GM15510 (cell line): ENCODE data around the gene TELO2.

ENCODE experiments used
- POLR2A ChIP-seq: IDR thresholded peaks from 3 replicates; pipeline ENCODE4 v1.6.1; 2011; ENCODE audit warnings: borderline replicate concordance; ENCODE audit not compliant: insufficient read length; ENCODE audit errors: extremely low read depth

The TELO2 gene

DNA sequence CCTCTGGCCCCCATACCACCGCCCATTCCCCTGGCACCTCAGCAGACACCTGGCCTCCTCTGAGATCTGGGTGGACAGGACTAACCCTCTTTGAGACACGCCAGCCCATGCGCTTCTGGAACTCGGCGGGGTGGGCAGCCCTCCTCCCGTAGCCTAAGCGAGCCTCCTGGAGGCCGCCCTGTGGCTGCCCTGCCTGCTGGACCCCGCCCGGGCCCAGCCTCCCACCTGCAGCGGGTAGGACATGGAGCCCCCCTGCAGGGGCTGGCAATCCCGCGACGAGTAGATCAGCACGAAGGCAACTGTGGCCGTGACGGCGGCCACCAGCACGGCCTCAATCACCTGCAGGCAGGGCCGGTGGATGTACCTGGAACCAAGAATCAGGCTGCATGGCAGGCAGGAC is 40.6 kb upstream of the TELO2 start:
- TF ChIP-seq POLR2A, result no peak

DNA sequence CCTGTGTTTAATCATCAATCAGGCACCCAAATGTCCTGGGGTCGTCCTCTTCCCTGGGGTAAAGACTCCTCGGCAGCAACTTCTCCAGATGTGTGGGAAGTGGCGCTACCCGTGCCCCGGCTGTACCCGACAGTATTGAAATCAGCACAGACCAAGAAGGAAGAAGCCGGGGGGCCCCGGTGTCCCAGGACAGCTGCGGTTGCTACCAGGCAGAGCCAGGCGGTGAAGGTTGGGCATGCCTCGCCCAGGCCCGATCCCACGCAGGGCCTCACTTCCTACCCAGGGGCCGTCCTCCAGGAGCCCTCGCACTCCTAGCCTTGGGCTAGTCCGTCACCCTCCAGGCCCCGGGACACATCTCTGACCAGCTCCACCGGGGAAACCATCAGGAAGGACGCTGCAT is 39.8 kb upstream of the TELO2 start:
- TF ChIP-seq POLR2A, result no peak

DNA sequence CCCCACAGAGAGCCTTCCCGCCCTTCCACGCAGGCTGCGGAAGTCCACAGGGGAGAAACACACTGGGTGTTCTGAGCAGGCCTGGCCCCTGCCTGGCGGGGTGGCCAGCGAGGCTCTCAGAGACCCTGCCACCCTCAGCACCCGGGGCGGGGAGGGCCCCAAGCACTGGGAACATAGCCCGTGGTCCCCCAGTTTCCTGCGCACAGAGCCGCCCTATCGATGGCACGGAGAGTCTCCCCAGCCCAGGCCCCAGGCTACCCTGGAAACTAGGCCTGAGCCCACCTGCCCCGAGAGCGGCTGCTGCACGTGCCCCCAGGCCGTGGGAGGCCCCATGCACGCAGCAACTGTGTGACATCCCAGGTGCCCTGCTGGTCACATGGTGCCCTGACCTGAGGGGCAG is 38.6 kb upstream of the TELO2 start:
- TF ChIP-seq POLR2A, result no peak

DNA sequence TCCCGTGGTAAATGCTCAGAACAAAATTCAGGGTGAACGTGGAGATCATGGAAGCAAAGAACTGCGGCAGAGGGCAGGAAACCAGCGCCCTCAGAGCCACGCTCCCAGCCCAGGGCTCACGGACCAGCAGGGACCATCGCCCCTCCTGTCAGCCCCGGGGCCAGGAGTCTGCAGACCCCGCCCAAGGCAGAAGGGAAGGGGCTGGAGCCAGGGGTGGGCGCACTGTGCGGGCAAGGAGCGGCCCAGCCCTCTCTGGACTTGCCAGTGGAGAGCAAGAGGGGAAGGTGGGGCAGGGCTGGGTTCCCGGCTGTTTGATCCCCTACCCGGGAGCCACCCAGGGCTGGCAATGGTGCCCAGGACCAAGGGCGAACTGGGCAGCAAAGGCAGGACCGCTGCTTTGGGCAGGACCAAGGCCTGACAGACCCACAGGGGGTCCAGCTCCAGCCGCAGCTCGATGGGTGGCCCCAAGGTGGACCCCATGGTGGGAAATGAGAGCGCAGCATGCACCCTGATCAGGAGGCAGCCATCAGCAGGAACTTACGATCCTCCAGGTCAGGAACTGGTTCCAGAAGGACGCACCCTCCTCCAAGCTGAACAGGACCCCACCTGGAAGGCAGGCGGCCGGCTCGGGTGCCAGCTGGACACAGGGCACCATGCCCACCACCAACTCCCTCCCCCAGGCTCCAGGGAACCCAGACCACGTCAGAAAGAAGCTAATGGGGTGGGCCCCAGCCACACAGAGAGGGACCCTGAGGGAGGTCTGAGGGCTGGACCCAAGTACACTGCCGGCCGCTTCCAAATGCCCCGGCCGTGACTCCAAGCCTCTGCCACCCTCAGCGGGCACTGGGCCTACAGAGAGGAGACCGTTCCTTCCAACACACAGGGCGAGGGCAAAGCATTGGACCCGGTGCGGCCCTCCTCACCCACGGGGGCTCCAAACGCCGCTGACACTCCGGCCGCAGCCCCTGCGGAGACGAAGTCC is 37.7 kb upstream of the TELO2 start:
- no peak for TF ChIP-seq POLR2A

DNA sequence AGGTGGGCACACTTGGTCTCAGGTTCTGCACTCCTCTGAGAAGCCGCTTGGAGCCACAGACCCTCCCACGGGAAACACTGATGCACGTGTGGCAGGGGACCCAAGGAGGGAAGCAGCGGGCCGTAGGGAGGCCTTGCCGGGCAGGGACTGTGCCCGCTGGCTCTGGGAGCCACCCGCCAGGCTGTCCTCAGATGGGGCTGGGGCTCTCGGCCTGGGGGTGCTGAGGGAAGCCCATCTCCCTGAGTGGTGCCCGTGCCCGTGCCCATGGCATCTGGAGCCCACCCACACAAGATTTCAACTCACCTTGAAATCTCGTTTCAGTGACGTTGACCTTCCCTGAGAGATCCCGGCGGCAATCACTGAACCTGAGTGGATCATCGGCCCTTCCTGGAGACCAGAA is 36.2 kb upstream of the TELO2 start:
- TF ChIP-seq POLR2A, result no peak

DNA sequence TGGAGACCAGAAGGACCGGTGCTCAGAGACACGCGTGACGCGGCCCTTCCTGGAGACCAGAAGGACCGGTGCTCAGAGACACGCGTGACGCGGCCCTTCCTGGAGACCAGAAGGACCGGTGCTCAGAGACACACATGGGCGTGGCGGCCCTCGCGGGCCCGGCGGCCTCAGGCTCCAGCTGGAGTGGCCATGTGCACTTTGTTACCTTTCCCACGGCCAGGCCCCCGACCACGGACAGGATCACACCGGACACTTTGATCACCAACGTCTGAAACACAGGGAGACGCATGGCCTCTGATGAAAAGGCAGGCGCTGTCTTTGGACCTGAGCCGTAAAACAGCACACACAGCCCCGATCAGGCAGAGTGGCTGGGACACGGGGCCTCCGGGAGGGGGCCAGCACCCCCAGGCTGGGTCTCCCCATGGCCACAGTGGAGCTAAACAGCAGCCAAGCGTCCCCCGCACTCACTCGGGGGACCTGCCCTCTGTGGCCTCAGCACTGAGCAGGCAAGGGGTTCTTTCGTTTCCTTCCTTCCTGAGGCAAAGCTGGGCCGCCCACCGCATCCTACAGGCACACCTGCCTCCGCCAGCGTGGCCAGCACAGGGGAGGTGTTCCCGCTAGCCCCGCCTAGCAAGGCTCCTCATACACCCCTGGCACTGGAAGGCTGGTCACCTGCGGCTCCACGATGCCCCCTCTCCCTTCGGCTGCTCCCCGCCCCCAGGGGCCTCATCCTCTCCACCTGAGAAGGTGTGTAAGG is 35.5 kb upstream of the TELO2 start:
- no peak for TF ChIP-seq POLR2A

DNA sequence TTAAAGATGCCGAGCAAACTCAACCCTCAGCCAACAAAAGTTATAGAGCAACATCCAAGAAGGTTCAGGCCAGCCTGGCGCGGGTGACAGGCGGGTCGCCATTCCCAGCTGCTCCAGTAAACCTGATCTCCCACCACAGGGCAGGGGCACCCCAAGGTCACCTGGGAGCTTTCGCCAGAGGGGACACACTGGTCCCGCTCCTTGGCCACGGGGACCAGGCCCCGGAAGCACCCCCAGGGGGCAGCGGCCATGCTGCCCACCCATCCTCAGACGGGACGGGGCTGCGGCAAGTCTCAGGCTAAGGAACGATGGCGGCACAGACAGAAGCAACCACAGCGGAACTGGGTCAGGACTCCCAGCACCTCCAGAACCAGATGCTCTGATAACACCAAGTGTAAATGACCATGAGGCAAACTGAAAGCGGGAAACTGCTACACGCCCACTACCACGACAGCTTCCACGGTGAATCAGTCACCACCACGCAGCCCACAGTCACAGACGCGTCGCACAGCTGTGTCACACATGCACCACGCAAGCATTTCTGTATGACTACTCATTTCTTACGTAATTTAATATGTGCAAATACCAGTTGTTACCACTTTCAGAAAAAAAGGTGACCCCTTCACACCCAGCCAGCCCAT is 34.7 kb upstream of the TELO2 start:
- TF ChIP-seq POLR2A, result no peak

DNA sequence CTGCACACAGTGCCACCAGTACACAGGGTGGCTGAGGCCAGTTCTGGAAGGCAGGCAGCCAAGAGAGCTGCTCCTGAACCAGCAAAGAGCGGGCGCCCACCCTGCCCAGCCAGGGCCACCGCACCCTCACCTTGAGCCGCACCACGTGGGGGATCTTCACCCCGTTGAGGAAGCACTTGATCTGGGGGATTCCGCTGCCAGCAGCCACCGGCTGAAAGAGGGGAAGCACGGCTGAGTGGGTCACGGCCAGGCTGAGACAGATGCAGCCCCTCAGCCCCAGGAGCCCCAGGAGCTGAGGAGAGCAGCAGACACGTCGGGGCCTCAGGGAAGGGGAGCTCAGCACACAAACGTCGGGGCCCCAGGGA is 34.2 kb upstream of the TELO2 start:
- TF ChIP-seq POLR2A, result no peak

DNA sequence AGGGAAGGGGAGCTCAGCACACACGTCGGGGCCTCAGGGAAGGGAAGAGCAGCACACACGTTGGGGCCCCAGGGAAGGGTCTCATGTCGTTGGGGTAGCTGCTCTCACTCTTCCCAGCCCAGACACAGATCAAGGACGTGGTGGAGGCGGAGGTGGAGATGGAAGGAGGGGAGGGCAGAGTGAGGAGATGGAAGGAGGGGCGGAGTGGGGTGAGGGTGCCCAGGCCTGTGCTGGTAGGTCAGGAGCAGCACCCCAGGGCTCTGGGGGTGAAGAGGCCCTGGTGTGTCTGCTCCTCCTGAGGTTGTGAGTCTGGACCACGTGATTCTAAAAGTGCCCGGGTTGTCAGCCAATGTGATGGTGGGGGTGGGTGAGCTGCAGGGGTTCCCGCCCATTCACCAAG is 33.2 kb upstream of the TELO2 start:
- TF ChIP-seq POLR2A, result no peak

DNA sequence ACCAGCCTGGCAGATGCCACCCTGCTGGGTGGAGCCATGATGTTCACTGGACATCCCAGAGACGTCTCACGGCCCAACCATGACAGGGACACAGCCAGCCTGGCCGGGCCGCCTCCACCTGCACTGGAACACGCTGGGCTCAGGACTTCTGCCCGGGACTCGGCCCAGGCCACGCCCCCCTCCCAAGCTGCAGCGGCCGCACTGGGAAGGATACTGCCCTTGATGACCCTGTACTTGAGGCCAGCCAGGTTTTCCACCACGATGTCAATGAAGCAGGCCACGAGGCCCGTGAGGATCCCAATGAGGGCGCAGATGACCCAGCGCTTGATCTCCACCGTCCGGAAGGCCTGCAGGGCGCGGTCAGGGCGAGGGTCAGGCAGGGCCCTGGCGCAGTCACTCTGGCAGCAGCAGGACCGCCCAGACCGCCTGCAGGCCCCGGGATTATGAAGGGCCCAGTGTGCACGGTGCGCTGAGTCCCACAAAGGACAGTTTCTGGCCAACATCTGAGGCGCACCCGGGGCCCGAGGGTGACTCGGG is 32.5 kb upstream of the TELO2 start:
- no peak for TF ChIP-seq POLR2A

DNA sequence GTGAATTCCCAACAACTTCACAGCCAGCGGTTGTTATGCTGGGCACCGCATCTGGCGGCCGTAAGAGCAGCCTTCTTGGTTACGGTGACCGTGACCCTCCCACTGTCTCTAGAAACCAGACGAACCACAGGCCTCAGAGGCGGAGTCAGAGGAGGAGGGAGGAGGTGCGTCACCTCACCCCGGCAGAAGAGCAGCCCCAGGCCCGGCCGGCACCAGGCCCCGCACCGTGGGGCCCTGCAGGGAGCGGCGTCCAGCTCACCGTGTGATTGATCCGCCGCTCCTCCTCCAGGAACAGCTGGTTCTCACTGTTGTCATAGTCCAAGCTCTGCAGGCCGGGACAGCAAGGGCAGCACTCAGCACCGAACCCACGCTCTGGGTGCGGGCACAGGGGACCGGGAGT is 32.0 kb upstream of the TELO2 start:
- no peak for TF ChIP-seq POLR2A

DNA sequence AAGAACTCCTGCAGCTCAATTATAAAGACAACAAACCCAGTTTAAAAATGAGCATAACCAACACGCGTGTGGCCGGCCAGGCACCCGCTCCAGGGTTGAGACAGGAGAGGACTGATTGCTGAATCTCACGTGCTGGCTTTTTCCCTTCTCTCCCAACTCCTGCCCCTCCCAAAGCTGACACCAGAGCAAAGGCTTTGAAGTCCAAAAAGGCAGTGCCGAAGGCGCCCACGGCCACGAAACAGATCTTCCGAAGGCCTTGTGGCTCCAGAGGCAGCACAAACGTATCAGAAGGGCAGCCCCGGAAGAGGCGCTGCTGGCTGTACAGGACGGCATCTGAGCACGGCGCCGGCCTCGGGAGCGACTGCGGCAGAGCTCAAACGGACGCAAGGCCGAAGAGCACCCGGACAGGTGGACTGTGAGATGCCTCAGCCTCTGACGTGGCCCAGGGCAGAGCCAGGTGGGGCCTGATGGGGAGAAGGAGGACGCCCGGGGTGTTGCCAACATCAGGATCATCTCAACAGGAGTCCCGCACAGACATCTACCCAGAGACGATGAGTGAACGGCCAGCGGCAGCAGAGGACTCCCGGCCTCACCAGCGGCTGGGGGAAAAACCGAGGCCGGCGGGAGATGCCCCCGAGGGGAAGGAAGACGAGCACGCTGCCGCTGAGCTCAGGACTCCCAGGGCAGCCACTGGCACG is 28.8 kb upstream of the TELO2 start:
- TF ChIP-seq POLR2A, result no peak

DNA sequence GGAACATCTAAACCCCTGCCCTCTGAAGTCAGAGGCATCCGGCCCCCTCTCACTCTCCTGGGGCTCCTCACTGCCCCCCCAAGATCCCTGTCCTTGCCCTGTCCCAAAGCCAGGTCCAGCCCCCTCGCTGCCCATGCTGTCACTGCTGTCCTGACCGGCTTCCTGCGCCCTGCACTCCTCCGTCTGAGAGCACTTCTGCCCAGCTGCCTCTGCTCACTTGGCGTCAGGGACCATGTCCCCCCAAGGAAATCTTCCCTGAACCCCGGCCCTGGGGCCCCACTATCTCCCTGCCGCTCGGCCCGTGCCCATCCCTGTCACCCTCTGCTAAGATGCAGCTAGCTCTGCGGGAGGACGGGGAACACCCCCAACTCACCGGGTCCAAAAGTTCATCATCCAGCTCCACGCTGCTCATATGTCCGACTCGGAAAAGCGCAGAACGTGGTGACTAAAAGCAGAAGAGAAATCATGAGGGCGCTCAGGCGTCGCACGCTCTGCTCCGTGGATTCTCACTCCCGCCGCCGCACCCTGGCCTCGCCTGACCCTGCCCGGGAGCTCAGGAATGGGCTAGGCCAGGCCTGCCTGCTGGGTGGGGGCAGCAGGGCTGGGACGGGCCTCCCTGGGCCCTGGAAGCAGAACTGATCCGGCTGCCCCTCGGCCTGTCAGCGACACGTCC is 28.1 kb upstream of the TELO2 start:
- TF ChIP-seq POLR2A, result no peak

DNA sequence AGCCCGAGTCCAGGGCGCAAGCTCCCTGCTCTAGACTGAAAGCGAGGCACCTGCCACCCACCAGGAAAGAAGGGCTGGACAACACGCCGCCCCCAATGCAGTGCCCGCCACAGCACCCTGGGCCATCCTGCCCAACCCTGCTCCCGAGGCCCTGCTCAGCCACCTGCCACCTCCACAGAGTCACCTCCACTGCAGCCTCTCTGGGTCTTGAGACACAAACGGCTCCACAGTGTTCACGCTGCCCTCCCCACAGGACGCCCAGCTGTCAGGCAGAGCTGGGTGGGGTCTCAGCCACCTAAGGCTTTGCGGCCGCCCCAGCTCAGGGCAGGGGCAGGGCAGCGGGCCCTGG is 27.6 kb upstream of the TELO2 start:
- no peak for TF ChIP-seq POLR2A

DNA sequence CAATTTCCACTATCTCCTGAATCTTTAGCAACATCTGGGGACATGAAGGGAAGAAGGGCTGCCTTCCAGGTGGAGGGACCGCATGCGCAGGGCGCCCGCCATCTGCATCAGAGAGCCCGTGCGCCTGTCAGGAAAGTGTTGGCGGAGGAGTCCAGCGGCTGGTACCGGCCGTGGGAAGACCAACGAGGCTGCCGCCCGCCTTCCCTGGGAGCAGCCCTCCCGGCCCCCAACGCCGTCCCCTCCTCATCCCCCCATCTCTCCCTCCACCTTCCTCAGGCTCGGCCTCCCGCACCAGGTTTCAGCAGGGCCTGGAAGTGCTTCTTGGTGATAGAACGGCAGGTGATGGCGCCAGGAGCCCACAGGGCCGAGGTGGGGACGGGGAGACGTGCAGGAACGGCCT is 27.1 kb upstream of the TELO2 start:
- TF ChIP-seq POLR2A, result no peak

DNA sequence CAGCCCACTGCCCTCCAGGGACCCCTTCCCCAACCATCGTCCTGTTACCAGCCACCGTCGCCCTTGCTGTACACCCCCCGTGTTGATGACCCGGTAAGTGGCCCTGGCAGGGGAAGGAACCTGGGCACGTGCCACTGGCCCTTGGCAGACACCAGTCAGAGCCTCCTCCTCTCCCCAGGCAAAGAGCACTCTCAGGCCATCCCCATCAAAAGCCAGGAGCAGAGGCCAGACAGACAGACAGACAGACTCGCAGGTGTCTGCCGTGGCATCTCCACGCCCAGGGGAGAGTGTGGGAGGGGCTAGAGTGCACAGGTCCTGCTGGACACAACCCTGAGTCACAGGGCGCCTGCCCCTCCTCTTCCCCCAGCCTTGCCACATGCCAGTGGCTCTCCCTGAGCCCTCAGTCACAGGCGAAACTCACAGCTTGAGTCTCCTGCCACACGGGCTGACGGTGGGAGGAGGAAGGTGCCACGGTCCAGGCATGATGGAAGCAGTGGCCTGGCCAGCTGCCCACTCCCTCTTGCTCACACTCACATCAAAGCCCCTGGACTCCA is 26.1 kb upstream of the TELO2 start:
- TF ChIP-seq POLR2A, result no peak
